T-helper 2 cell (primary cell): ENCODE measurements around the gene NDST1.
"Not testable (repeated sequence)": the region's sequence is repeated elsewhere in the genome, so short reads cannot be mapped to it uniquely, and the experiment has no call there.

Source experiments
- DNase-seq, 5 experiments: peaks; one replicate each; pipeline versions ENCODE4 v3.0.0 to v3.0.0-alpha.2; 2012 to 2022
- total RNA-seq, 2 donors: gene quantifications; one replicate each; lab custom pipeline; 2026; lab: John Stamatoyannopoulos, UW

NDST1 gene
- total RNA-seq, result 0 to 1.8 reads per million in 2 donors

DNA sequence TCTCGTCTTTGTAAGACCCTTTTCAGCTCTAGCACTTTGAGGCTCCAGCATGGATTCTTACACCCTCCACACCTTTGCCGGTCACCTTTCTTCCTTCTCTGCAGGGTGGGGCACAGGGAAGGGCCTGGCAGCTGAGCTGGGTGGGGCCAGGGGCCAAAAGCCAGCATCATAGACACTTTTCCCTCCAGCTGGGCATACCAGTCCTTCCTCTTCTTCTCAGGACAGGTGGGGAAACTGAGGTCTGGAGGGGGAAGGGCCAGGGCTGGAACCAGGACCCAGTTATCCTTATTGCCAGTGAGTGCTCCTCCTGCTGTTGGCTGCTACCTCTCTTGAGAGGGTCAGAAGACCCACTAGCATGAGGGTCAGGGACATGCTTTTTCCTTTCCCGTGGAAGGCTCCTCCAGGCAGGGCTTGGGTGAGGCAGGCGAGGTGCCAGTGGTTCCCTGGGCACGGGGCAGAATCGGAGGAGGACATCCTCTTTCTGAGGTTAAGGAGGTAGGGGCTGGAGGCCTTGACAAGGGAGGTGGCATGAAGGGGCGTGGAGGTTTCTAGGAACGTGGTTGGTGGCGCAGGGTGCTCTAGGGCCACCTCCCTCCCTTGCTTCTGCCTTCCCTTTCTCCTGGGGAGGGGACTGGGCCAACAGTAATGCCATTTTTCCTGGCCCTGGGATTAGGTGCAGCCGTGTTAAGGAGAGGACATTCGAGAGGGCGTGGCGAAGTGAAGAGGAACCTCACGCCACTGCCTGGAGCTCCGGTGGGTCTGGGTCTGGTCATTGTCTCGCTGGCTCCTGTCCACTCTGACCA, at the start of gene NDST1:
TSS of gene NDST1 (plus strand) at position 658 of the 803 bp plus-strand sequence. CDS start 13,124 bp downstream, outside the sequence.
- DNase-seq, result no peak

DNA sequence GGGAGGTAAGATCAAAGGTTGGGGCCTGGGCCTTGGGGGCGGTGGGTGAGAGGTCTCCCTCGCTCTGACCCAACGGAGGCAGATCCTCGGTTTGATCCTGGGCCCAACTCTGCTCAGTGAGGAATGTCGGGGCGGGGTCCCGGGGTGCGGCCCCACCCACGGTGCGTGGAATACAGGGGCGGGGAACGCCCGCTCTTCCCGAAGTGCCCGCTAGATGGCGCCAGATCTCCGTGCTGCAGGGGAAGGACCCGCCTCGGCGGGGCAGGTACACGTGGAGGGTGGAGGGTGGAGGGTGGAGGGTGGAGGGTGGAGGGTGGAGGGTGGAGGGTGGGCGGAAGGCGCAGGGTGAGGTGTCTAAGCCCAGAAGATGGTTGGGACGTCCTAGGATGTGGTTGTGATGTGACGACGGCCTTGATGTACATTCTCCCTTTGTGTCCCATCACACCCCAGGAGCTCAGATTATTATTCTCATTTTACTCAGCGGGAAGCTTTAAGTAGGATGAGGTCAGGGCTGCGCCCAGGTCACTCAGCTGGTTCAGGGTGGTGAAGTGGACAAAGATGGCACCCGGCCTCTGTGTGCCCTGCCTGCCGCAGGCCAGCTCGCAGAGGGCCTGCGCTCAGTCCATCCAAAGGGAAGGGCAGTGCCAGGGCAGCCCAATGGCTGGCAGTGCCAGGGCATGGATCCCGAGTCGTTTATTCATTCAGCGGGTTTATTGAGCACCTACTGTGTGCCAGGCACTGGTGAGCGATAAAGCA, 49.0 kb upstream of the NDST1 start:
- DNase-seq, result peak; percentile 72 to 84 (median 79)

DNA sequence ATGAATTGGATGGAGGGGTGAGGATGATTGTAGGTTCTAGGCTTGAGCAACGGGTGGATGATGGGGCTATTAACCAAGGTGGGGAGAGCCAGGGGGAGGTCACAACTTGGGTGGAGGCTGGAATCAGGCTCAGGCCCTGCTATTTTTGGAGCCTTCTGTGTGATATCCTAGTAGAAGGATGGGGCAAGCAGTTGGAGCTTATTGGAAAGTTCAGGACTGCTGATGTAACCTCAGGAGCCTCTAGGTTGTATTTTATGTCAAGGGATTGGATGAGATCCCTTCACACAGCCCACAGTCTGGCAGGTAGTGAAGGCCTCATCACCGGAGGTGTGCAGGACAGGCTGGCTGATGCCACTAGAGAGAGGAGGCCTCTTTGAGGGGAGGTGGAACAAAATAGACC, 47.1 kb upstream of the NDST1 start:
- DNase-seq, result no peak

DNA sequence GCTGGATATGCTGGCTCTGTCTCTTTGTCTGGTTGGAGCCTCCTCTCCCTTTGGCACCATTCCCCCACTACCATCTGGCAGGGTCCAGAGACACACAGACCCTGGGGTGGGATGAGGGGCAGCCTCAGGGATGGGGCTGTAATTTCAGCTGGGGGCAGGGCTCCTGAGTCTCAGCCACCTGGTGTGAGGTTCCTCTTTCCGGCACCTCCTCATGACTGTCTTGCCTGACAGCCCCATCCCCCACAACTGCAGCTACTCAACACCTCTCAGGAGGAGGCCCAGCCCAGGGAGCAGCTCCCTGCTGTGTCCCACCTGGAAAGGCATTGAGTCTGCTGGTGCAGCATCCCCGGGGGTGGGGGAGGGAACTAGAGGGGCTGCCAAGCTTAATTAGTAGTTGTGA, 46.7 kb upstream of the NDST1 start:
- no peak for DNase-seq

DNA sequence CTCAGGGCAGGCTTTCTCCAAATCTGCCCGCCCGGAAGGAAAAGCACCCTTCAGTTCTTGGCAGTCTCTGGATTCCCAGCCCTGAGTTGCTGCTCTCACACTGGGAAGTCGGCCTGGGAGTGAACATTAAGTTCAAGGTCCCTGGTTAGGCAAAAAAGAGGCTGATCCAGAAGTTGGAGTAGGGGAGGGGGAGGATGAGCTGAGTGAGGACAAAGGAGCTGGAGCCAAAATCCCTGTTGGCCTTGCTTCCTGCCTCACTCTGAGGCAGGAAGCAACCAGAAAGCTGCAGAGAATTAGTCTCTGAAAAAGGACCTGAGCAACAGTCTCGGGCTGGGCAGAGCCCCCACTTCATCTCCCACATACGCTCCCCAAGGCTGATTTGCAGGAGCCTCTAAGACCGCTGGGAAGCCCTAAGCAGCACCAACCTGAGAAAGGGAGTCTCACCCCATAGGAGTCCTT, 43.3 kb upstream of the NDST1 start:
- DNase-seq, result no peak

DNA sequence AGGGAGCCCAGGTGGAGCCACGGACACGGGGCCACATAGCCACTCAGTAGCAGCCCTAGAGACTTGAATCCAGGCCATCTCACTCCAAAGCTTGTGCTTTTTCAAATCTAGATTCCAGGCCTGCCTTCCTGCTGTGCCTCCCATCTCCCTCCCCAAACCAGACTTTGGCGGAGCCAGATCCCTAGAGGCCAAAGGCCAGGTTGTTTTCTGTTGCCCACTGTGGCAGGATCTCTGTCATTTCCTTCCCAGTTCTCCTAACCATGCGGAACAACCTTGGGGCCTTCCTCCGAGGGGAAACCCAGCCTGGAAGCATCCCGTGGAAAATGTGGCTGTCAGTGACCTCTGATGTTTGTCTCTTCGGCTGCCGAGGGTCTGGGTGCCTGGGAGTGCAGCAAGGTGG, 42.0 kb upstream of the NDST1 start:
- no peak for DNase-seq

DNA sequence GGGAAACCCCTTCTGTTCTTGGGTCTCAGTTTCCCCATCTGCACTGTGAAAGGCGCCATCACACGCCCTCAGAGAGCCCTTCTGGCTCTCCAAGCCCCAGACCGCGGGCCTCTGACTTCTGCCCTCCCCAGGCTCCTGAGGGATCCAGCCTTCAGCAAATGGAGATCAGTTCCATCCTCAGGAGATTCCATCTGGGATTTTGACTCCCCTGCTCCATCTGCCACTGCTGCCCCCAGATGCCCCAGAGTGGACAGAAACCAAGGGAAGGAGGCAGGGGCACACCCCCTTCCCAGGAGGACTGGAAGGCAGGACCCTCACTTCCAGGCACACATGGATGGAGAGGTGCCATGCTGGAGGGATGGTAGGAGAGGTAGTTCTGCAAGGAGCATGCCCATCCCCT, 39.7 kb upstream of the NDST1 start:
- no peak for DNase-seq

DNA sequence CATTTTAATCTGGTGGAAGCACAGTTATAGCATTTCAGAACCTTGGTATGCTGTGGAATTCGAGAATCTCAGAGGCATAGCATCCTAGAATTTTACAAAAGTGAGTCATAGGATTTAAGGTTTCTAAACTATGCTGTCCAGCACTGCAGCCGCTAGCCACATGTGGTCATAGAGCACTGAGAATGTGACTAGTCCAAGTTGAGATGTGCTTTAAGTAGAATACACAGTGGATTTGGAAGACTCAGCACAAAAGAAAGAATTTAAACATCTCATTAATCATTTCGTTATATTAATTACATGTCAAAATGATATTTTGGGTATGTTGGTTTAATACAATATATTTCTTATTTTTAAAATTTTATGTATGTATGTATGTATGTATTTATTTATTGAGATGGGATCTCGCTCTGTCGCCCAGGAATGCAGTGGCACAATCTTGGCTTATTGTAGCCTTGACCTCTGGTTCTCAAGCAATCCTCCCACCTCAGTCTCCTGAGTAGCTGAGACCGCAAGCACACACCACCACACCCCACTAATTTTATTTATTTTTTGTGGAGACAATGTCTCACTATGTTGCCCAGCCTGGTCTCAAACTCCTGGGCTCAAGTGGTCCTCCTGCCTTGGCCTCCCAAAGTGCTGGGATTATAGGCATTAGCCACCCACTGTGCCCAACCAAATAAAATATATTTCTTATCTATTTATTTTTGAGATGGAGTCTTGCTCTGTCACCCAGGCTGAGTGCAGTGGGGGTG, 38.0 kb upstream of the NDST1 start:
- no peak for DNase-seq

DNA sequence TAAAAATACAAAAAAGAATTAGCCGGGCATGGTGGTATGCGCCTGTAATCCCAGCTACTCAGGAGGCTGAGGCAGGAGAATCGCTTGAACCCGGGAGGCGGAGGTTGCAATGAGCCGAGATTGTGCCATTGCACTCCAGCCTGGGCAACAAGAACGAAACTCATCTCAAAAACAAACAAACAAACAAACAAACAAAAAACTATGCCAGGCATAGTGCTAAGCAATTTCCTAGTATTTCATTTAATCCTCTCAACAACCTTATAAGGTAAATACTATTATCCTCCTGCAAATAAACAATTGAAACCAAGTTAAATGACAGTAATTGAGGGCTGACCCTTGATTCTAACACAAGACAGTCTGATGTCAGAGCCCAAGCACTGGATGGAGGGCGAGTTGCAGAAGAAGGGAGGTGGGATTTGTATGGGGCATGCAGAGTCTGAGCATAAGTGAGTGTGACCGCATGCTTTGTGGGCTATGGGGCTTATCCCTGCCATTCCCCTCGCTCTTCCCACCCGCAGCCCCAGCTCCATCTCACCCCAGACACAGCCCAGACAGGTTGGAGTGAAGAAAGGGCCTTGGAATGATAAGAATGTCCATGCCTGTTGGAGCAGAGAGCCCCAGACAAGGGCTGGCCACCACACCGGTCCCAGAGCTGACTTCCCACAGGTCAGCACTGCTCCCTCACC, 34.1 kb upstream of the NDST1 start:
- DNase-seq, result no peak

DNA sequence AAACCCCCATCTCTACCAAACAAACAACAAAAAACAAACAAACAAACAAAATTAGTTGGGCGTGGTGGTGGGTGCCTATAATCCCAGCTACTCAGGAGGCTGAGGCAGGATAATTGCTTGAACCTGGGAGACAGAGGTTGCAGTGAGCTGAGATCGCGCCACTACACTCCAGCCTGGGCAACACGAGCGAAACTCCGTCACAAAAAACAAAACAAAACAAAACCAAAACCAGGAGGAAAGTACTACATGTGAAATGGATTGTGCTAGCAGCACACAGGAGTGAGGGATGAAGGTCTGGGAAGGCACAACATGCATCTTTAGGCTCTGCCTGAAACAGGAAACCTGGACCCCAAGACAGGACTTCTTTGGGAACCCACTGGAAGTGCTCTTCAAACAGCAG, 31.4 kb upstream of the NDST1 start:
- DNase-seq, result not testable (repeated sequence)

DNA sequence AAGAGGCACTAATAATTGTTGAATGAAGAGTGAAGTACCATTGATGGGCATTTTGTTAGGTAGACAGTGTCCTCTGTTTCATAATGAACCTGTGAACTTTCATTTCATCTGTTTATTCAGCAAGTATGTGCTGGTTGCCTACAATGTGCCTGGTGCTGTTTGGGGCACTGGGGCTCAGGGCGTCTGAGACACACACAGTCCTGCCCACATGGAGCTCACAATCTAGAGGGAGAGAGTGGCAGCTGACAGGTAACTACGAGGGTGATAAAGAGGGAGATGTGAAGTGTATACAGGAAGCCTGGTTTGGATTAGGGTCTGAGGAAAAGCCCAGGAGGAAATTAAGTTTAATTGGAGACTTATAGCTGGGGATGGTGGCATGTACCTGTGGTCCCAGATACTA, 28.5 kb upstream of the NDST1 start:
- DNase-seq, result no peak

DNA sequence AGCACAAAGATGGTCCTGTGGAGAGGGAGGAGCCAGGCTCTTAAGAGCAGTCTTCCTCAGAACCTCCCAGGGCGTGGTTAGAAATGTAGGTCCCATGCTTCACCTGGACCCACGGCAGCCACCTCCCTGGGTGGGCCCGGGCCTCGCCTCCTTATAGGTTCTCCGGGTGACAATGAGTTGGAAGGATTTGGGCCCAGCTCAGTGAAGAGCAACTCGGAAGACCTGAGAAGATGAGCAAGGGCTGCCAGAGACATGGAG, 26.3 kb upstream of the NDST1 start:
- no peak for DNase-seq

DNA sequence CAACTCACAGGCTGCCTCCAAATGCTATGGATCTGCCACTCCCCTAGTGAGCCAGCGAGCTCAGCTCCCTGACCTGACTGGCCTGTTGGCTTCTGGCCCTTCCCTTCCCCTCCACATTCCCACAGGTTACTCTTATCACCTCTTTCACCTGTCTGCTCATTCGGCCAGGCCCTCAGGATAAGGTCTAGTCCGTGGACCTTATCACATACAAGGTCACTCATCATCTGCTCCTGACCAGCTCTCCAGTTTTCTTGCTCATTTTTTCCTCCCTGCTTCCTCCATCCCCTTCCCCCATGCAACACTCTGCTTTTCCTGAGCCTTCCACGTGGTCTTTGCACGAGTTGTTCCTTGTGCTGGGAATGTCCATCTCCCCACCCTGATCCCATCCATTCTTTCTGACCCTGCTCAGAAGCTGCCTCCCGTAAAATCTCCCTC, 25.9 kb upstream of the NDST1 start:
- DNase-seq, result no peak

DNA sequence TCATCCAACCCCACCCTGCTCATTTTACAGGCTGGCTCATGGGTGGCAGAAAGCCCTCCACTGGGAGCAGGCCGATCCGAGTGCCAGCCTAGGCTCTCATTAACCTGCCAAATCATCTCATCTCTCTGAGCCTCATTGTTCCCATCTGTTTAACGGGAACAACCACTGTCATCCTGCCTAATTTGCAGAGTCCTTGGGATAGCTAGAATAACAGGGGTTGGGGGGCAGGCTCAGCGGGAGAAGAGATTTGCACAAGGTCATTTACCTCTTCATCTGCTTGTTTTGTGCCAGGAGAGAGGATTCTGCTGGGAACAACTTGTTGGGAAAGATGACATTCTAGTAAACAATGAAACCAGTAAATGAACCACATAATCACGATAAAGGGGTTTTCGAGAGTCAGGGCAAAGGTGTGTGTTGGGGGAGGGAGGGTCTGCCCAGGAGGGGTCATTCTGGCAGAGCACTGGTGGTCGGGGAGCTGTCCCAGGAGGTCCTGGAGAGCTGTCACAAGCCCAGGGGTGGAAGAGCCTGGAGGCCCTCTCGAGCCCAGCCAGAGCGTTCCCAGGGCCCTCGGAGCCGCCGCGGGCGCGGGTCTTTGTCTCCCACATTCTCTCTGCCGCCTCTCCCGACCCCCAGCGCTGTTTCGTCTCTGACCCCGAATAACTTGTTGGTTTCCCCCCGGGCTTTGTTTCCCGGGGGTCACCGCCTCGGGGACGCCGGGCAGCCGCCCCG, 22.8 kb upstream of the NDST1 start:
- DNase-seq, result no peak

DNA sequence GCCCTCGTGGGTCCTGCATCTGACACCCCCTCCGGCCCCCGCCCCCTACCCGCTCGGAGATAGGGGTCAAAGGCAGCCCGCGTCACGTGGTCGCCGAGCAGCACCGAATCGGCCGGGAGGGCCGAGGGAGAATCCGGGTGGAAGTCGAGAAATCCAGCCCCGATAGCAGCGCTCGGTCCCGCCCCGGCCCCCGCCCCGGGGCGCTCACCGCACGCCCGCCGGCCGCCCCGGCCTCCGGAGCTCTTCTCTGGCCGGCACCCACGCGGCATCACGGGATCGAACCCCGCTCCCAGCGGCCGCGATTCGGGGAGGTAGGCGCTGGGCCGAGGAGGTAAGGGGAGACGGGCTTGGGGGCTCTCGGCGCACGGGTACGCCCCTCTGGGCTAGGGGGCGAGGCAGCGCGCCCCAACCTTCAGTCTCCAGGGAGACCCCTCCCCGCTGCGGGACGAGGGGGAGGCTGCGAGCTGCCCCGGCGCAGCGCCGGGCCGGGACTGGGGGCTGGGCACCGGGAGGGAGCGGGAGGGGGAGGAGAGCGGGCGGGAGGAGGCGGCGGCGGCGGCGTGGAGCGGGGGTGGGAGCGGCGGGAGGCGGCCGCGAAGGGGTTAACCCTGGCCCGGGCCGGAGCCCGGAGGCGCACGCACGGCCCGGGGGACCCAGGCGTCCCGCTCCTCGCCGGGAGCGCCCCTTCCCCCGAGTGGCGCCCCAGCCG, 22.1 kb upstream of the NDST1 start:
- DNase-seq, result peak in 2 of 5 experiments; percentile 2 to 12

DNA sequence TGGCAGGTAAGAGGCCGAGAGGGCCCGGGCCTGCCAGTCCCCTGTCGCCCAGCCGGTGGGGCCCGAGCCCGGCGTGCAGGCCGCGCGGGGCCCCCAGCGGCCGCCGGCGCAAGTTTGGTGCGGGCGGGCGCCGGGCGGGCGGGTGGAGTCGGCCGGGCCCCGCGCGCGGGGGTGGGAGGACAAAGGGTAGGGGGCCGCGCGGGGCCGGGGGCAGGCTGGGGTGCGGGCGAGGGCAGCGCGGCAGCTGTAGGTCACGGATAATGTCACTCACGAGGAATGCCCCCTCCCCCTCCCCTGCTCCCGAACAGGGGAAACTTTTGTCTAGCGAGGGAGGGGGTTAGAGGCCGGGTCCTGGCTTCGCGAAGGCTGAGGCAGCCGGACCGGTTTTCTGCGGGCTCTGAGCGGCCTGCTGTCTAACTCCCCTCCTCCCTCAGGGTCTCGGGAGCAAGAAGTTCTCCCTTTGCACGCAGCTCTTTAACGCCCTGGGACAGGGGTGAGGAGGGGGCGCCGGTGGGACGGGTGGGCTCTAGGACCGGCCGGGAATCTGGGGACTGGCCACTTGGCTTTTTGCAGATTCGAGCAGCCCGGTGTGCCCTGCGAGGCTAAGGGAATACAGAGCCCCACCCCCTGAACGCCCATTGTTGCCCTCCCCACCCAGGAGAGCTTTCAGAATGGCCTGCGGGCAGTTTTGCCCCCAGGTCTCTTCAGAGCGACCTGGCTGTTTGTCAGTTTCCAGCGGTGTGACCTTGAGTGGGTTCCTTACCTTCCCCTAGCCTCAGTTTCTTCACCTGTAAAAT, 21.3 kb upstream of the NDST1 start:
- DNase-seq, result peak in 3 of 5 experiments; percentile 21 to 55 (median 31)

DNA sequence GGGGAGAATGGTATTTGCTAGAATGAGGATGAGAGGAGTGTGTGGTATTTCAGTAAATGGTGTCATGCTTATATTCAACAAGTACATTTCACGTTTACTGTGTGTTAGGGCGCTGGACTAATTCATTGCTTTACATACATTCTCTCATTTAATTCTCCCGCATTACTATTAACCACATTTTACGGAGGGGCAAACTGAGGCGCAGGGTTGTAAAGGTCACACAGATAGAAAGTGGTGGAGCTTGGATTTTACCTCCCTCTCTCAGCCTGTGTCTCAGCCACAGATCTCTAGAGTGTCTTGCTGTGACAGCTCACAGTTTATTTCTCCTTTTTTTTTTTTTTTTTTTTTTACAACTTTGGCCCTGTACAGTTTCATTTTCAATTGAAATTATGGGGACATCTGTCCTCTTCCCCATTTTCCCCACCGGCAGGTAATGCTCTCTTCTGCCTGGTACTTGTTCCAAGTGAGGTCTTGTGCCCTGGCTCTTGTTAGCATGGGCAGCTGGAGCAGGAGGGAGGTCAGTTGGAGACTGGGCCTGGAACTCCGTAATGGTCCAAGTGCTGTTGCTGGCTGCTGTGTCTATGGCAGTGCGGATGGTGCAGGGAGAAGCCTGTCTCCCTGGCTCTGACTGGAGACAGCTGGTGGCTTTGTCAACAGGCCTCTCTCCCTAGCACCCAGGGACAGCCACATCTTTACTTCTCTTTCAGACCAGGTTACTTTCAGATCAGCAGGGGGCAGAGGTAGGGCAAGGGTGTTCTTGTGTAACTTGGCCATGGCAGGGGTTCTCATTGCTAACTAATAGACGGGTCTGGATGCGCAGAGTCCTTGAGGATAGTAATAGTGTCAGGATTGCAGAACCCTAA, 20.5 kb upstream of the NDST1 start:
- DNase-seq, result no peak

DNA sequence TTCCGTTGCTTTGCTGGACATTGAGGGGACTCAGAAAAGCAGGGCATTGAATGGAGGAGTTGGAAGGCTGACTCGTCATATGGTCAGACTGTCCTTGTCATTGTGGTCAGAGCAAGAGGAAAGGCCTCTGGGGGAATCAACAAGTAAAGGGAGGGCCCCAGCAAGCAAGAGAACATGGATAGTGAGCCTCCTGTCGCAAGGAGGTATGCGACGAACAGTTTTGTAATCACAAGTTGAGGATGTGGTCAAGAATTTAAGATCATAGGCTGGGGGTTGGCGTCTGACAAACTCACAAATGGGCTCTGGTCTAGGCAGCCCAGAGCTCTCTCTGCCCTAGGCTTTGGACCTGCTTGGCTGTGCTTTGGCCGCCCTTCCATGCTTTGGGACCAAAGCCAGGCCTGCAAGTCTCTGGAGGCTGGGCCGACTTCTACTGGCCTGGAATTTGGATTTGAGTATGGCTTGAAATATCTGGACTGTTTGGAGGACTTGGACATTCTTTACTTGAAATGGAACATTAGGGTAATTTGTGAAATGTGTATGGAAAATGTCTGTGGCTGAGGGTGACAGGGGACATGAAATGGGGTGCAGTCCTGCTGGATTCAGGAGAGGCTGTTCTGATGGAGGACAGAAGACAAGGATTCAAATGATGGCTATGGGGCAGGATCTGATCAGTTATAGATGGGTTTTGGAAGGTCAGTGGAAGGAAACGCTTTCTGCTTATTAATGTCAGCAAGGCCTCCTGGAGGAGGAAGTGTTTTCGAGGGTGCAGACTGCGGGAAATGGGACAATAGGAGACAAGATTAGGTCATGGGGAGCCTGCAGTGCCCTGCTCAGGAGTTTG, 19.2 kb upstream of the NDST1 start:
- DNase-seq, result no peak
